Mesothelial cell of epicardium (in vitro differentiated cells): Measurements from ENCODE around the gene MACROD2. TPM values are rescaled to one million over a fixed set of nuclear protein-coding genes. Genes with fewer than 3 reads are reported as not detected.
A peak's percentile ranks its signal among the peaks of the same experiment; 100 is the strongest.

Experiments
- DNase-seq, 2 experiments: peaks; one replicate each; pipeline ENCODE4 v3.0.0; 2021; ENCODE audit warnings: low spot score in 2 of 2; ENCODE audit not compliant: unreplicated experiment in 2 of 2
- H3K27ac Mint-ChIP-seq: 2 replicates; pipeline ENCODE4 v1.8.0; 2021; ENCODE audit warnings: mixed read lengths
- H3K27me3 Mint-ChIP-seq: 2 replicates; pipeline ENCODE4 v1.8.0; 2021; ENCODE audit warnings: low read depth, mixed read lengths
- H3K36me3 Mint-ChIP-seq: 2 replicates; pipeline ENCODE4 v1.8.0; 2021; ENCODE audit warnings: mixed read lengths
- H3K4me1 Mint-ChIP-seq: 2 replicates; pipeline ENCODE4 v1.8.0; 2021; ENCODE audit warnings: mixed read lengths
- H3K4me3 Mint-ChIP-seq: 2 replicates; pipeline ENCODE4 v1.8.0; 2021; ENCODE audit warnings: mild to moderate bottlenecking, moderate library complexity, mixed read lengths
- H3K9me3 Mint-ChIP-seq: 2 replicates; pipeline ENCODE4 v1.8.0; 2021; ENCODE audit warnings: mixed read lengths
- total RNA-seq: library from RNA; stranded (reverse); gene quantifications from 3 replicates; pipeline ENCODE4 v1.2.1, GENCODE V29; 2021
- TF ChIP-seq, protein P1 (sequence below): fragments of 200-600 bp; sonication (generic); IDR thresholded peaks from one replicate; pipeline ENCODE4 v1.5.0; 2021; ENCODE audit warnings: antibody characterized with exemption; ENCODE audit not compliant: unreplicated experiment

Gene MACROD2
- total RNA-seq, 1 donor from 2014 or later: 10.0 TPM

DNA sequence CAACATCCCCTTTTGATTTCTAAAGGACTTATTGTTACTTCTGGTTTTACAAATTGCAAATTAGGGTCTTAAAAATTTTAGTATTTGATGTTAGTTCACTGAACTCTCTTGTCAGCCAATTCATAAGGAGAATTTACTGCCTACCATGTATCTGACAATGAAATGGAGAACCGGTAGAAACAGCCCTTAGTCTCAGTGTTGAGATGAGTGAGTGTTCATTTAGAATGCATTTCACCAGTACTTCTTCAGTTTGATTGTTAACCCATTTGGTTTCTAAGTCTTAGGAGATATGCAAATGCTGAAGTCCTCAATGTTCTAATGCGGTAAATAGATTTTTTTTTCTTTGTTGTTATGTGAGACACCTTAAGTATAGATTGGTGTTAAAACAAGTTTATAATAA lies 958.4 kb downstream of the MACROD2 start:
- peaks cover 42% of the 10 kb centered on the region for H3K4me1 Mint-ChIP-seq
- no peak overlapping the region for H3K4me3 Mint-ChIP-seq

DNA sequence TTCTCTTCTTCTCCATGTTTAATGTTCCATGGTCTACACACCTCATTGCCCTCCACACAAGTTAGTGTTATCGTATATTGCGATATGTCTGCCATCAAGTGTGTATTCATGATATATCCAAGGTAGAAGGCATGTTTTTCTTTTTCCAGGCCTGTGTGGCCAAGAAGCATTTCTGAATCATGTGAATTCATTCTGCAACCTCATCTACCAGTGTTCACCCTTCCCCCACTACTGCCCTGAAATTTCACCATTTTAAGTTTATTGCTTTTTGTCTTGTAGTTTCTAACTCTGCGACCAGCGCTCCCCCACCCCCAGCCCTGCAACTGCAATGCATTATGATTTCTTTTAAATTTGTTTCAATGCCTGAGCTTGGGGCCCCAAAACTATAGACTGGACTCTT lies 960.1 kb downstream of the MACROD2 start:
- H3K36me3 Mint-ChIP-seq: no peaks in the 10 kb centered on the region
- peaks cover 40% of the 10 kb centered on the region for H3K4me1 Mint-ChIP-seq
- peak overlapping the region; percentile 65 for H3K27ac Mint-ChIP-seq
- H3K4me3 Mint-ChIP-seq: no peak overlapping the region
- H3K27me3 Mint-ChIP-seq: no peaks in the 10 kb centered on the region
- TF ChIP-seq, protein P1, sequence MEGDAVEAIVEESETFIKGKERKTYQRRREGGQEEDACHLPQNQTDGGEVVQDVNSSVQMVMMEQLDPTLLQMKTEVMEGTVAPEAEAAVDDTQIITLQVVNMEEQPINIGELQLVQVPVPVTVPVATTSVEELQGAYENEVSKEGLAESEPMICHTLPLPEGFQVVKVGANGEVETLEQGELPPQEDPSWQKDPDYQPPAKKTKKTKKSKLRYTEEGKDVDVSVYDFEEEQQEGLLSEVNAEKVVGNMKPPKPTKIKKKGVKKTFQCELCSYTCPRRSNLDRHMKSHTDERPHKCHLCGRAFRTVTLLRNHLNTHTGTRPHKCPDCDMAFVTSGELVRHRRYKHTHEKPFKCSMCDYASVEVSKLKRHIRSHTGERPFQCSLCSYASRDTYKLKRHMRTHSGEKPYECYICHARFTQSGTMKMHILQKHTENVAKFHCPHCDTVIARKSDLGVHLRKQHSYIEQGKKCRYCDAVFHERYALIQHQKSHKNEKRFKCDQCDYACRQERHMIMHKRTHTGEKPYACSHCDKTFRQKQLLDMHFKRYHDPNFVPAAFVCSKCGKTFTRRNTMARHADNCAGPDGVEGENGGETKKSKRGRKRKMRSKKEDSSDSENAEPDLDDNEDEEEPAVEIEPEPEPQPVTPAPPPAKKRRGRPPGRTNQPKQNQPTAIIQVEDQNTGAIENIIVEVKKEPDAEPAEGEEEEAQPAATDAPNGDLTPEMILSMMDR: no peak
- no peak for DNase-seq
- H3K9me3 Mint-ChIP-seq: peaks cover 3% of the 10 kb centered on the region

More for the DNA sequence above, 958.4 kb downstream of the MACROD2 start:
- TF ChIP-seq, protein P1: no peak
- no peak for DNase-seq
- Mint-ChIP-seq H3K9me3 (no peaks in the 10 kb centered on the region), H3K27me3 (no peaks in the 10 kb centered on the region), H3K27ac (no peak overlapping the region), H3K36me3 (no peaks in the 10 kb centered on the region)

DNA sequence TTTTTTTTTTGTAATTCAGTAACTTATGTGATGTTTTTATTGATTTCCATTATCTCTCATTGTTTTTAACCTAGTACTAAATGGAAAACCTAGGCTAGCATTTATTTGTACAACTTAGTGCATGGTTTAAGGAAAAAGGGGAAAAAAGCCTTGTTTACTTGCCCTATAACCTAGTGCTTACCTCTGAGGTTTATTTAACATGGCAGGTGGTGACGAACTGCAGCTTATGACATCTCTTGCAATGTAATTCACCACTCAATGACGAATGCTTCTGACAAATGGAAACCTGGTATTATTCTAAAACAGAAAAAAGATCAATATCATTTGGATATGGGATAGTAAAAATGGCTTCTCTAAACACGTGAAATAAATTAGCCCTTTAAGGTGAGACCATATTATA lies 960.7 kb downstream of the MACROD2 start:
- TF ChIP-seq, protein P1: no peak
- no peak overlapping the region for H3K27ac Mint-ChIP-seq
- H3K4me1 Mint-ChIP-seq: peaks cover 35% of the 10 kb centered on the region
- H3K27me3 Mint-ChIP-seq: no peaks in the 10 kb centered on the region
- peaks cover 3% of the 10 kb centered on the region for H3K9me3 Mint-ChIP-seq
- H3K36me3 Mint-ChIP-seq: no peaks in the 10 kb centered on the region
- DNase-seq: no peak
- H3K4me3 Mint-ChIP-seq: no peak overlapping the region

DNA sequence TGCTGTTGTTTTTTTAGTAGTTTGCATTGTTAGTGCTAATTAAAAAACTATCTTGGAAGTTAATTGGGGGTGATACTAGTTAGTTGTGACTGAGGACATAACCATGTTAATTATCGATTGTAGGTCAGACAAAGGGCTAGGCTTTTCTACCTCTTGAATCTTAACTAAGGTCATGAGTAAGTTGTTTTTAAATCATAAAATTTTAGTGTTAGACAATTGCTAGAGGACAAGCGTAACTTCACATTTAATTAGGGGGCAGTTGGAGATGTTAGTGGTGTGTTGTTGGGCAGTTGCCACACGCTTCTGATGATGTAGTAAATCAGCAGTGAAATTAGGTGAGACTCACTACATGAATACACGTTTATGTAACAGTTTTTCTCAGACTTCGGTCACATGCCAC lies 961.2 kb downstream of the MACROD2 start:
- no peak overlapping the region for H3K27ac Mint-ChIP-seq
- no peak overlapping the region for H3K4me3 Mint-ChIP-seq
- H3K4me1 Mint-ChIP-seq: peaks cover 30% of the 10 kb centered on the region
- no peaks in the 10 kb centered on the region for H3K36me3 Mint-ChIP-seq
- no peak for DNase-seq
- TF ChIP-seq, protein P1: no peak
- peaks cover 3% of the 10 kb centered on the region for H3K9me3 Mint-ChIP-seq
- no peaks in the 10 kb centered on the region for H3K27me3 Mint-ChIP-seq

DNA sequence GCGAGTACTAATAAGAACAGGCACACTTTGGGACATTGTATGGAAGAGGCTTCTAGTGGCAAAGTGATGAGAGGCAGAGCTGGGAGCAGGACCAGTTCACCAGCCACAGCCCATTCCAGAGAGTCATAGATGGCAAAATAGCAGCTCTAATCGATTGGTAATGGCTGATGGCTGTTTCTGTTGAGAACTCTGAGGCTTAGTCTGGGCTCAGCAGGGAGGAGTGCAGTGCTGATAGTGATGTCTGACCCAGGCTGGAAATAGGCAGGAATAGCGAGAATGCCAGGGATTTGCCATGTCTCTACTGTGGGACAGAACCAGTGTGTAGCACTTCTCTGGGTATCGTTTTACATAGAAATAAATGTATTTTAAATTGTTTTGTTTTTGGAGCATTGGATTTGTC lies 962.1 kb downstream of the MACROD2 start:
- peaks cover 22% of the 10 kb centered on the region for H3K4me1 Mint-ChIP-seq
- no peaks in the 10 kb centered on the region for H3K36me3 Mint-ChIP-seq
- H3K9me3 Mint-ChIP-seq: peaks cover 3% of the 10 kb centered on the region
- H3K4me3 Mint-ChIP-seq: no peak overlapping the region
- DNase-seq: no peak
- no peaks in the 10 kb centered on the region for H3K27me3 Mint-ChIP-seq
- H3K27ac Mint-ChIP-seq: no peak overlapping the region
- TF ChIP-seq, protein P1: no peak

DNA sequence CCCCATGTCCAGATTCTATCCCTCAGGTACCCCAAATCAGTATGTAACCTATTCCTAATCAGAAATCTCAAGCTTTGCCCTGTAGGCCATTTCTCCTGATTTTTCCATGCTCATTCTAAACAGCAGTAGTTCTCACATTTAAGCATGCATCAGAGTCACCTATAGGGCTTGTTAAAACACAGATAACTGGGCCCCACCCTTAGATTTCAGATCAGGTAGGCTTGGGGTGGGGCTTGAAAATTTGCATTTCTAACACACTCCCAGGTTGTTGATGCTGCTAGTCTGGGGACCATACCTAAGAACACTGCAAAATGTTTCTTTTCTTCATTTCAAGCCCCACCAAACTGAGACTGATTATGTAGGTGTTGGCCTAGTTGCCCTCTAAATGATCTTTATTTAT lies 963.3 kb downstream of the MACROD2 start:
- no peak overlapping the region for H3K27ac Mint-ChIP-seq
- TF ChIP-seq, protein P1: no peak
- DNase-seq: no peak
- no peak overlapping the region for H3K4me3 Mint-ChIP-seq
- peaks cover 3% of the 10 kb centered on the region for H3K9me3 Mint-ChIP-seq
- H3K36me3 Mint-ChIP-seq: no peaks in the 10 kb centered on the region
- H3K27me3 Mint-ChIP-seq: no peaks in the 10 kb centered on the region
- peaks cover 27% of the 10 kb centered on the region for H3K4me1 Mint-ChIP-seq
